GM20431 (cell line): ENCODE measurements around the gene HRH4.

Experiments used
- in situ Hi-C: fragments of 300-500 bp; cut with MseI, MboI; formaldehyde crosslinking; loops from one replicate; pipeline ENCODE4 v1.15.0; 2020; ENCODE audit warnings: low sequenced_read_pairs; ENCODE audit not compliant: unreplicated experiment

HRH4 gene

DNA sequence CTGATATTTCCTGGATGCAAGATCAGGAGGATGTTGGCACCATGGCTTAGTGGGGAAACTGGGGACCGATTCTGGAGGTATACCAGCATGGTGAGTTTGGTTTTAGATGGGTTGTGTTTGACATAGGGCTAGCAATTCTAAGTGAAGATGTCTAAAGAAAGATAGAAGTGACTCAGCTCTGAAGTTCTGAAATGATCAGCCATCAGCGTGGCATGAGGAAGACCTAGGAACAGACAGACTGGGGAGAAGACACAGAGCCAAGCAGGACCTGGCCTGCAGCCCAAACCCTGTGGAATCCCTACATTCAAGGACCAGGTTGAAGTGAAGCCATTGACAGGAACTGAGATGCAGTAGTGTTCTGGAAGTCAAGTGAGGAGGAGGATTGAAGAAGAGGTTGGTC, 39.8 kb downstream of the HRH4 start:
- in situ Hi-C loops, result no loop called here

DNA sequence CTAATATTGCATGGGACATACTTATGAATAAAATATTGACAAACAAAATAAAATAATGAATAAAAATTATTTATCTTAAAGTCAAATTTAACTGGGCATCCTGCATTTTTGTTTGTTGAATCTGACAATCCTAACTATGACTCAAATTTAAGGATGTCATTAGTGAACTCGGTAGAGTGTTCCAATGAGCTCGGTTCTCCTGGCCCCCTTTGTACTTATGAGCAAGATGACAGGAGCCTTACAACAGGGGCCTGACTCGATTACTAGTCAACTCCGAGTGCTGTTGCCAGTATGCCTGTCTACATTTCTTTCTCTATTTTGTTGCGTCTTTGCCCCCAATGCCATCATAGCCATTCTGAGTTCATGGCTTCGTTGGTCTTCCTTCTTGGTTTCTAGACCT, 40.3 kb downstream of the HRH4 start:
- in situ Hi-C loops, result no loop called here

- in situ Hi-C loops, result no loop called here
Measured at GRCh38 chr18:24502667-24503523, 42.5 kb downstream of the HRH4 start.

- in situ Hi-C loops, result no loop called here
Measured at GRCh38 chr18:24504401-24504800, 44.0 kb downstream of the HRH4 start.

- in situ Hi-C loops, result no loop called here
Measured at GRCh38 chr18:24506175-24506574, 45.7 kb downstream of the HRH4 start.

GRCh38 chr18:24509435-24509834, 49.0 kb downstream of the HRH4 start:
- in situ Hi-C loops, result no loop called here

DNA sequence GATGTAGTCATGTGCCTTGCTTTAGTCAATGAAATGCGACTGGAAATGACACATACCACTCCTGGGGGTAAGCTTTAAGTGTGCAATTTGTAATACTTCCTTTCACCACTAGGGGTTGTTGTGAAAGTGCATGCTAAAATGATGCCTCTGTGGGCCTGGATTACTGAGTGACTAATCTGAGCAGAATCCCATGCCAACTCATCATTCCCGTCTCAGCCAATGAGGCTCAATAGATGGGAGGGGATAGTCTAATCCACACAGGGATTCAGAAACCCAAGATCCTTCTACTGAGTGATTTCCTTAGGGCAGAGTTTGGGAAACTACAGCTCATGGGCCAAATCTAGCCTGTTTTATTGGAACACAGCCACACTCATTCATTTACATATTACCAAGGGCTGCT, 54.0 kb downstream of the HRH4 start:
- in situ Hi-C loops, result no loop called here

- in situ Hi-C loops, result no loop called here
Measured at GRCh38 chr18:24515721-24516120, 55.3 kb downstream of the HRH4 start.

DNA sequence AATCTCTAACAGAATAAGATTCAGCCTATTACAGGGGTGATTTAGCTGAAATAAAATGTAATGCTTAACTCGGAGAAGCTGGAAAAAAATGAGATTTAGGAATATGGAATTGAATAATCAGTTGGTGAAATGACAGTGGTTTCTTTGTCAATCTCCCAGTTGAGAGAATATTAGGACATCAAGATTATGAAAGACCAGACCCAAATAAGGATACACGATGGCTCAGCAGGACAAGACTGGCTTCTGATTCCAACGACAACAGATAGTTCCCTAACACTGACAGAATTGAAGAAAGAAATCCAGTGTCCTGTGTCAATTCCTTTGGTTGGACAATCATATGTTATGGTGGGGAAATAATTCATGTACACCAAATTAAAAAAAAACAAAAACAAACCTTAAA, 55.8 kb downstream of the HRH4 start:
- in situ Hi-C loops, result no loop called here

- in situ Hi-C loops, result no loop called here
Measured at GRCh38 chr18:24517554-24517953, 57.1 kb downstream of the HRH4 start.

GRCh38 chr18:24518596-24518995, 58.2 kb downstream of the HRH4 start:
- in situ Hi-C loops, result no loop called here
